Left ventricle myocardium inferior (tissue), 1 donor: Measurements from ENCODE around the gene PRLH. TPM values are rescaled to one million over a fixed set of nuclear protein-coding genes. Genes with fewer than 3 reads are reported as not detected.

Experiments
- DNase-seq: peaks from one replicate; pipeline ENCODE4 v3.0.0-alpha.2; 2020
- H3K27ac ChIP-seq: fragments of 200-600 bp; replicated peaks from 2 replicates; pipeline ENCODE4 v1.8.0; 2021
- H3K27me3 ChIP-seq: fragments of 200-600 bp; 2 replicates; pipeline ENCODE4 v1.8.0; 2021; ENCODE audit warnings: low read depth
- H3K36me3 ChIP-seq: fragments of 200-600 bp; 2 replicates; pipeline ENCODE4 v1.8.0; 2021
- H3K4me1 ChIP-seq: fragments of 200-600 bp; 2 replicates; pipeline ENCODE4 v1.8.0; 2021
- H3K4me3 ChIP-seq: fragments of 200-600 bp; 2 replicates; pipeline ENCODE4 v1.8.0; 2021; ENCODE audit warnings: mild to moderate bottlenecking, moderate library complexity
- H3K9me3 ChIP-seq: fragments of 200-600 bp; replicated peaks from 2 replicates; pipeline ENCODE4 v1.8.0; 2021
- CTCF ChIP-seq: fragments of 200-600 bp; IDR thresholded peaks from 2 replicates; pipeline ENCODE4 v1.8.0; 2021; ENCODE audit warnings: antibody characterized with exemption, mild to moderate bottlenecking, borderline replicate concordance
- intact Hi-C: fragments of 100-400 bp; cut with micrococcal nuclease; formaldehyde crosslinking; loops from one replicate; pipeline ENCODE4 v1.11.0; 2022
- total RNA-seq: library from RNA; stranded (reverse); fragmentation: NEBNext Ultra II Directional; extraction: Animal tissue kit (Norgen Biotek cat#: 25700); gene quantifications from one replicate; pipeline ENCODE4 v1.2.1, GENCODE V29; 2021
- donor health status: DM: no; HTN: yes; CAD: no; lungs with severe emphysema.

PRLH gene
- total RNA-seq, 1 donor from 2014 or later: not detected

- Histone ChIP-seq H3K4me1 (peaks cover 35% of the 10 kb centered on the region), H3K9me3 (no peaks in the 10 kb centered on the region), H3K27me3 (no peaks in the 10 kb centered on the region), H3K36me3 (no peaks in the 10 kb centered on the region), H3K27ac (peak overlapping the region; percentile 38), H3K4me3 (peak overlapping the region; percentile 10)
- peak; percentile 35 for DNase-seq
- TF ChIP-seq CTCF: no peak
- intact Hi-C loops: loop anchor here (5.0 kb wide), 1 partner anchor 63 kb away; no protein-coding TSS in a partner anchor
Measured at GRCh38 chr2:237574894-237575868, 8.8 kb downstream of the PRLH start.

GRCh38 chr2:237575869-237576862 is 9.8 kb downstream of the PRLH start:
- no peaks in the 10 kb centered on the region for H3K36me3 ChIP-seq
- intact Hi-C loops: no loop called here
- H3K9me3 ChIP-seq: no peaks in the 10 kb centered on the region
- H3K27ac ChIP-seq: no peak overlapping the region
- no peak for TF ChIP-seq CTCF
- no peaks in the 10 kb centered on the region for H3K27me3 ChIP-seq
- H3K4me1 ChIP-seq: peaks cover 36% of the 10 kb centered on the region
- H3K4me3 ChIP-seq: no peak overlapping the region
- DNase-seq: no peak

GRCh38 chr2:237576974-237577373 is 10.6 kb downstream of the PRLH start:
- H3K4me3 ChIP-seq: no peak overlapping the region
- no peaks in the 10 kb centered on the region for H3K36me3 ChIP-seq
- intact Hi-C loops: no loop called here
- H3K4me1 ChIP-seq: peaks cover 39% of the 10 kb centered on the region
- H3K27me3 ChIP-seq: no peaks in the 10 kb centered on the region
- H3K27ac ChIP-seq: no peak overlapping the region
- no peak for TF ChIP-seq CTCF
- H3K9me3 ChIP-seq: no peaks in the 10 kb centered on the region
- DNase-seq: no peak

- peaks cover 39% of the 10 kb centered on the region for H3K4me1 ChIP-seq
- H3K27me3 ChIP-seq: no peaks in the 10 kb centered on the region
- no peaks in the 10 kb centered on the region for H3K36me3 ChIP-seq
Measured at GRCh38 chr2:237577458-237577857, 11.1 kb downstream of the PRLH start.

More at GRCh38 chr2:237577458-237577857, 11.1 kb downstream of the PRLH start:
- H3K9me3 ChIP-seq: no peaks in the 10 kb centered on the region
- DNase-seq: no peak
- no peak overlapping the region for H3K27ac ChIP-seq
- intact Hi-C loops: no loop called here
- TF ChIP-seq CTCF: no peak
- H3K4me3 ChIP-seq: no peak overlapping the region
